NCI-H2107 treated with DMSO at 0.1 percent for 48 hours (cell line): ENCODE data around the gene ACKR4.

Experiments used
- DNase-seq: peaks from one replicate; lab custom pipeline; 2025; ENCODE audit not compliant: unreplicated experiment; lab: John Stamatoyannopoulos, UW

The ACKR4 gene

DNA sequence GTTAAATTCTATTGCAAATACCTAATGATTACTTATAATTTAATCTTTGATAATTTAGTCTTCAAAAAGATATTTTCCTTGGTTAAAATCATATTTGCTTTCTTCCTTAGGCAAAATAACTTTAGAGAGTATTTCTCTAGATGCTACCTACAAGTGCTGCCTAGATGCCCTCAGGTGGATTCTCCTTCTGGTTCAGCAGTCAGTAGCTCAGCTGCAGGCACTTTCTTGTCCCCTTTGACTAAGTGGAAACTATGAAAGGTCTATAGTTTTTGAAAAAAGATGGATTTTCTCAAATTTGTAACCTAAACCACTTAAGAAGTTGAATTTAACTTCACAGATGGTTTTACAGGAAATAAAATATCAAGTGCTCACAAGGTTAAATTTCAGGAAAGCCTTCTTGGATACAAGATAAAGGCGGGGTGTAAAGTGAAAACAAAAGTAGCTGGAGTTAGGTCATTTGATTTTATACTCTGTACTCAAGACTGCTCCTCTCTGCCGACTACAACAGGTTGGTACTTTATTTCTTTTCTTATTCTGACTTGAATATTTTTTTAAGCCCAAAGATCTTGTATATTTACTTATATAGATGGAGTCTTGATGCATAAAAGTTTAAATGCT, at the start of gene ACKR4:
TSS of gene ACKR4 (plus strand) at position 455 of the 618 bp plus-strand sequence. CDS start 3,128 bp downstream, outside the sequence.
- no peak for DNase-seq

DNA sequence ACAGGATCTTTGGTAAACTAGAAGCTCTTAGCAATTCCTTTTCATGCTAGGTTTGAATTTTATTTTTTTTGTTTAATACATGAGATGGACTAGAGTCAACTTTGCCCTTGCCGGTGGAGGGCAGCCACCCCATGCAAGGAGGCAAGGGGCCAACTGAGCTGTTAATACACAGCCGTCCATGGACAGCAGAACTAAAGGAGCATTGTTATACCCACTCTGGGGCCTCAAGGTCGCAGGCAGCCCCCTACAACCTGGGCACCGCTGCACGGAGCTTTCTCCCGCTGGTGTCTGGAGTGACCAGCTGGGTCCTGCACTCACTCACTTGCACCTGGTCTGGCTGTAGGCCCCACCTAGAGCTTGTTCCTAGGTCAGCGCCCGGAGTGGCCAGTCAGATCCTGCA, 47.9 kb upstream of the ACKR4 start:
- DNase-seq, result no peak

DNA sequence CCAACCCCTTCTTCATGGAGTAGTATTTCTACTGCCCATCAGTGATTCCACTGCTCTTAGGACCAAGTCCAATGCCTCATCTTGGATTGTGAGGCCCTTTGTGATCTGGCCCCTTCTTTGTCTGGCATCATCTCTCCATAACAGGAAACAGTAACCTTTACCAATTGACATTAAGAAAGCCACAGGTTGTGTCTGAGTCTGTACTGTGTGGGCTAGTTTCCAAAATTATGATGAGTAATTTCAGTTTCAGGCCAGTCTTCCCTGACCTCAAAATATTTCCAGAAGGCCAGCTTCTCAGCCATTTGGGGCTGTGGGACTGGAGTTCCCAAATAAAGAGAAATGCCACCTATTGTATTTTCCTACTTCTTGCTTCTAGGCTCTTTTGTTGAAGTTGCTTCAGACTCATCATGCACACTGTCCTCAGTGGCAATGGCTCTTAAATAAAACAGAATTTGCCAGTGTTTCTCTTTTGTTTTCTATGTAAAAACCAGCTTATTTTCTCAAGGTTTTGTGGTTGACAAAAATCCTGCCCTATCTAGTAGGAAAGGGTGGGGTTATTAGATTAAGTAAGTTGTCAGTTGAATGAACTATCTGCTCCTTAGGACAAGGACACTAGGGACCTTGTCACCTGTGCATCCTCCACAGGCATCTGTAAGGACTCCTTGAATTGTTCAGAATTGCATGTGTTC, 47.0 kb upstream of the ACKR4 start:
- DNase-seq, result no peak

- no peak for DNase-seq
Observed at GRCh38 chr3:132550579-132551305, 46.3 kb upstream of the ACKR4 start.

DNA sequence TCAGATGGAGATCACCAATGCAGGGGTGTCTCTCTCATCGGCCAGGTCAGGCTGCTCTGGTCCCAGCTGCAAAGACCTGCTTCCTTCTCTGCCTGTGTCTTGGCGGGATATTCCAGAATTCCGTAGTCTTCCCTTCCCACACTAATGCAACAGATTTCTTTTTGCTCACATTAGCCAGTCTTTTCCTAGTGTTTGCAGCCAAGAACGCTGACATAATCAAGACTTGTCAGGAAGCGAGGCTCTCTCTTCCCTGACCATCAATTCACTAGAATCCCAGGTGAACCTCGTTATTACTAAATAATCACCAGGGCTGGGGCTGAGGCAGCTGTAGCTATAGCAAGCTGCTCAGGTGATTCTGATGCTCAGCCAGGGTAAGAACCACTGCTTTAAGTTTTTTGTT, 43.2 kb upstream of the ACKR4 start:
- DNase-seq, result no peak

- DNase-seq, result peak; percentile 81
Observed at GRCh38 chr3:132554437-132554836, 42.6 kb upstream of the ACKR4 start.

- DNase-seq, result peak; percentile 85
Observed at GRCh38 chr3:132555306-132556035, 41.6 kb upstream of the ACKR4 start.

DNA sequence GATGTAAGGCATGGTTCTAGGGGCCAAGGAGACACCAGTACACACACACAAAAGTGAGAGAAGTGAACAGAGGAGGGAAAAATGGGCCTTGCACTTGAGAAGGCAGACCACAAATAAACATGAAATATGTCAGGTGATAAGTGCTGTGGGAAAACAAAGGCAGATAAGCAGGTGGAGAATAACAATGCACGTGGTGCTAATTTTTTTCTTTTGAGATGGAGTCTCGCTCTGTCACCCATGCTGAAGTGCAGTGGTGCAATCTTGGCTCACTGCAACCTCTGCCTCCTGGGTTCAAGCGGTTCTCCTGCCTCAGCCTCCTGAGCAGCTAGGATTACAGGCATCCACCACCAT, 41.1 kb upstream of the ACKR4 start:
- DNase-seq, result peak; percentile 93

DNA sequence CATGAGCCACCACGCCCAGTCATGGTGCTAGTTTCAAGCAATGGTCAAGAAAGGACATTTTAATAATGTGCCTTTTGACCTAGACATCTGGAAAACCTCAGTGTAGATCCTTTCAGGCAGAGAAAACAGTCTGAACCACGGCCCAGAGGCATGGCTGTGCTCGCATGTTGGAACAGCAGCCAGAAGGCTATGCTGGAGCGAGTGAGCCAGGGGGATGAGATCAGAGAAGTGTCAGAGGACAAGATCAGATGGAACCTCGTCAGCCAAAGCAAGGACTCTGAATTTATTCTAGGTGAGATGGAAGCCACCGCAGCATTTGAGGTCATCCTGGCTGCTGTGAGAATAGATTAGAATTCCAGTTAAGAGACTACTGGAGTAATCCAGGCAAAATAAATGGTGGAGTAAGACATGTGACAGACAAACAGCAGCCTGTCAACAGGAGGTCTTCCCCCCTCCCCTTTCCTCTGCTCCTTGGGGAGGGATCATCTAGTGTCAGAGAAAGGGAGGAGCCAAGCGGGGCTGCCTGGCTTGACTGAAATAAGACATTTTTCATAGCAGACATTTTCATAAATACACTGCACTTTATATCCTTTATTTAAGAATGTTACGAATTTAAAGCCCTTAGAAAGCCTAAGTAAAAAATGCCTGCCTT, 40.4 kb upstream of the ACKR4 start:
- DNase-seq, result no peak

DNA sequence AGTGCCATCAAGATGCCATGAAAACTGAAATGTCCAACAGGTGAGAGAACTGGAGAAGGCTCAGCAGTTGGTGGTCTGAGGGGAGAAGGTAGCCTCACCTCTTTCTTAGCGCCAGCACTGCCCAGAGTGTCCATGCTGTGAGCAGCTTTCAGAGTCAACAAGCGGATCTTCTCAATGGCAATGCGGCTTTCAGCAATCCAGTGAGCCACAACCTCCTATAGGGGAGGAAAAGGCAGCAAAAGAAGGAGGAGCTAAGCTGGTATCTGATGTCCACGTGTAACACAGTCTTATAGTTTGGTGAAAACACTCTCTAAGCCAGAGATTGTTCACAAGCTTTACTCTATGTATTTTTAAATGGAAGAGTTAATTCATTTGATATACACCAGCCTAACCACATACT, 36.1 kb upstream of the ACKR4 start:
- peak; percentile 97 for DNase-seq

GRCh38 chr3:132563420-132564069, 33.5 kb upstream of the ACKR4 start:
- no peak for DNase-seq

DNA sequence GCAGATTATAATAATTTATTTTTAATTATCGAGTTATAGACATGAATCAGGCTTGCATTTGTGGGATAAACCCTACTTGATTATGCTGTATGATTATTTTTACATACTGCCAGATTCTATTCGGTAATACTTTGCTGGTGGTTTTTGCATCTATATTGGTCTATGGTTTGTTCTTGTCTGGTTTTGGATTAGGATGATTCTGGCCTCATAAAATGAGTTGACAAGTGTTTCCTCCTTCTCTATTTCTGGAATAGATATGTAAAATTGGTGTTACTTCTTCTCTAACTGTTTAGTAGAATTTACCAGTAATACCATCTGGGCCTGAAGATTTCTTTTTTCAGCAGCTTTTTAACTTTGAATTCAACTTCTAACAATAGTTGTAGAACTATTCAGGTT, 33.0 kb upstream of the ACKR4 start:
- DNase-seq, result no peak

DNA sequence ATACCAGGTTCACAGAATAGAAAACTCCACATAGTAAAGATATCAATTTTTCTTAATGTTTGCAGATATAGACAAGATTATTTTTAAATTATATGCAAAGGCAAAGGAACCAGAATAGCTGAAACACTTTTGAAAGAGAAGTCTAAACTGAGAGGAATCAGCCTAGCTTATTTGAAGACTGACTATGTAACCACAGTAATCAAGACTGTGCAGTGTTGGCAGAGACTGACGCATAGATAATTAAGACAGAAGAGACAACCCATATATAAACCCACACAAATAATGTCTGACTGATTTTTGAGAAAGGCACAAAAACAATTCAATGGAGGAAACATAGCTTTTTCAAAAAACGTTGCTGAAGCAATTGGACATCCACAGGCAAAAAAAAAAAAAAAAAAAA, 28.6 kb upstream of the ACKR4 start:
- DNase-seq, result no peak

DNA sequence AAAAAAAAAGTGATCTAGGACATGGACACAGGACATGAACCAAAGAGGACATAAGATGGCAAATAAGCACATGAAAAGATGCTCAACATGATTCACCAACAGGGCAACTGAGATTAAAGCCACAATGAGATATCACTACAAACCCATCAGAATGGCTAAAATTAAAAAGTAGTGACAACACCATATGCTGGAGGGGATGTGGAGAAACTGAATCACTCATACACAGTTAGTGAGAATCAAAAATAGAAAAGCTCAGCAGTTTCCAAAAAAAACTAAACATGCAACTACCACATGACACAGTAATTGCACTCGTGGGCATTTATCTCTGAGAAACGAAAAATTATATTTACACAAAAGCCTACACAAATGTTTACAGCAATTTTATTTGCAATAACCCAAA, 27.9 kb upstream of the ACKR4 start:
- DNase-seq, result no peak

- DNase-seq, result no peak
Observed at GRCh38 chr3:132569580-132569979, 27.5 kb upstream of the ACKR4 start.

- DNase-seq, result no peak
Observed at GRCh38 chr3:132570016-132570415, 27.1 kb upstream of the ACKR4 start.

GRCh38 chr3:132573797-132574211, 23.3 kb upstream of the ACKR4 start:
- no peak for DNase-seq

DNA sequence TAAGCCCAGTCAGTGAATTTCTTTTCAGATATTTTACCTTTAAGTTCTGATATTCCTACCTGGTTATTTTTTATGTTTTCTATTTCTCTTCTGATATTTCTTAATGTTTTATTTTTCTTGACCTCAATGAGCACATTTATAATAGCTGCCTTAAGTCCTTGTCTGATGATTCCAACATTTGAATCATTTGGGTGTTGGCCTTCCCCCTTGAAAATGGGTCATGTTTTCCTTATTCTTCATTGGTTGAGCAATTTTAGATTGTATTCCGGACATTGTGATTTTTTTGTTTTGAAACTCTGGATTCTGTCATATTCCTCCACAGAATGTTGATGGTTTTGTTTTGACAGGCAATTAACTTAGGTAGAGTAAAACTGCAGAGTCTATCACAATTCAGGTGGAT, 9.7 kb upstream of the ACKR4 start:
- DNase-seq, result no peak

GRCh38 chr3:132592216-132592615, 4.9 kb upstream of the ACKR4 start:
- no peak for DNase-seq

- no peak for DNase-seq
Observed at GRCh38 chr3:132593241-132593946, 3.7 kb upstream of the ACKR4 start.
